Cerebellar nuclear complex (tissue), 1 donor: ENCODE measurements around the gene FAM3A.
"Not testable (repeated sequence)": the region's sequence is repeated elsewhere in the genome, so short reads cannot be mapped to it uniquely, and the experiment has no call there.

Experiments
- DNase-seq, 2 experiments: peaks; one replicate each; lab custom pipeline; 2025; lab: John Stamatoyannopoulos, UW

Gene FAM3A

GRCh38 chrX:154515966-154516655, at the start of gene FAM3A:
Gene FAM3A, minus strand, starts transcription at chrX:154516232. Its CDS starts 460 bp downstream, at chrX:154515772.
- DNase-seq: peak; percentile 62 to 73

- not testable (repeated sequence) for DNase-seq
Observed at GRCh38 chrX:154562295-154562694, 46.3 kb upstream of the FAM3A start.

GRCh38 chrX:154560326-154560725, 44.3 kb upstream of the FAM3A start:
- DNase-seq: not testable (repeated sequence)

- DNase-seq: not testable (repeated sequence)
Observed at GRCh38 chrX:154558896-154559295, 42.9 kb upstream of the FAM3A start.

GRCh38 chrX:154558060-154558690, 42.1 kb upstream of the FAM3A start:
- not testable (repeated sequence) for DNase-seq

- DNase-seq: not testable (repeated sequence)
Observed at GRCh38 chrX:154552112-154552806, 36.2 kb upstream of the FAM3A start.

GRCh38 chrX:154549766-154550165, 33.7 kb upstream of the FAM3A start:
- no peak for DNase-seq

- no peak for DNase-seq
Observed at GRCh38 chrX:154548028-154548316, 31.9 kb upstream of the FAM3A start.

- DNase-seq: peak in 1 of 2 experiments; percentile 52
Observed at GRCh38 chrX:154547245-154548027, 31.4 kb upstream of the FAM3A start, which contains the start of gene IKBKG. Gene IKBKG, plus strand, starts transcription at chrX:154547620. Its CDS starts 4,383 bp downstream, at chrX:154552003.

GRCh38 chrX:154546354-154547244, 30.6 kb upstream of the FAM3A start, which contains the start of gene G6PD:
Gene G6PD, minus strand, starts transcription at chrX:154546846. Its CDS starts 691 bp downstream, at chrX:154546155.
- DNase-seq: no peak

GRCh38 chrX:154545673-154546274, 29.7 kb upstream of the FAM3A start:
- no peak for DNase-seq

- DNase-seq: no peak
Observed at GRCh38 chrX:154542723-154543424, 26.8 kb upstream of the FAM3A start.

GRCh38 chrX:154541896-154542722, 26.1 kb upstream of the FAM3A start:
- no peak for DNase-seq

GRCh38 chrX:154541589-154541895, 25.5 kb upstream of the FAM3A start:
- DNase-seq: no peak

- no peak for DNase-seq
Observed at GRCh38 chrX:154540897-154541535, 25.0 kb upstream of the FAM3A start.

GRCh38 chrX:154540365-154540764, 24.3 kb upstream of the FAM3A start:
- not testable (repeated sequence) for DNase-seq

GRCh38 chrX:154539077-154539476, 23.0 kb upstream of the FAM3A start:
- no peak for DNase-seq

GRCh38 chrX:154535892-154536291, 19.9 kb upstream of the FAM3A start:
- DNase-seq: no peak
